Astrocyte (in vitro differentiated cells and primary cell): ENCODE data around the gene VEPH1. TPM values are rescaled to one million over a fixed set of nuclear protein-coding genes. Genes with fewer than 3 reads are reported as not detected.

Experiments used
- DNase-seq: peaks from one replicate; pipeline ENCODE4 v3.0.0-alpha.2; 2010; ENCODE audit warnings: low read depth
- FAIRE-seq: peaks from 2 replicates; lab custom pipeline; 2011; peaks lifted over from hg19 to GRCh38; lab: Jason Lieb, UNC
- H2AFZ ChIP-seq: 2 replicates; pipeline ENCODE4 v1.6.0; 2012; ENCODE audit warnings: low read depth, low read length, inconsistent platforms
- H3K27ac ChIP-seq: 2 replicates; pipeline ENCODE4 v1.5.1; 2011; ENCODE audit warnings: low read depth, low read length, inconsistent platforms
- H3K27me3 ChIP-seq: 2 replicates; pipeline ENCODE4 v1.6.0; 2011; ENCODE audit warnings: low read length, inconsistent platforms; ENCODE audit not compliant: insufficient read depth
- H3K36me3 ChIP-seq: 2 replicates; pipeline ENCODE4 v1.5.1; 2011; ENCODE audit warnings: low read length, inconsistent platforms; ENCODE audit not compliant: insufficient read depth
- H3K4me1 ChIP-seq: 2 replicates; pipeline ENCODE4 v1.5.1; 2011; ENCODE audit warnings: low read length, inconsistent platforms; ENCODE audit not compliant: insufficient read depth
- H3K4me2 ChIP-seq: 2 replicates; pipeline ENCODE4 v1.6.0; 2012; ENCODE audit warnings: low read length, inconsistent platforms
- H3K4me3 ChIP-seq: 2 replicates; pipeline ENCODE4 v1.5.1; 2011; ENCODE audit warnings: low read depth, mild to moderate bottlenecking, low read length, inconsistent platforms; ENCODE audit not compliant: insufficient read depth
- H3K79me2 ChIP-seq: 2 replicates; pipeline ENCODE4 v1.6.0; 2012; ENCODE audit warnings: mild to moderate bottlenecking, low read length, inconsistent platforms; ENCODE audit not compliant: insufficient read depth
- H3K9ac ChIP-seq: 2 replicates; pipeline ENCODE4 v1.6.0; 2012; ENCODE audit warnings: mild to moderate bottlenecking, low read length, inconsistent platforms
- H3K9me3 ChIP-seq: 2 replicates; pipeline ENCODE4 v1.5.1; 2012; ENCODE audit warnings: low read depth, mild to moderate bottlenecking, low read length, inconsistent platforms; ENCODE audit not compliant: insufficient read depth
- H4K20me1 ChIP-seq: 2 replicates; pipeline ENCODE4 v1.6.0; 2012; ENCODE audit warnings: low read length, inconsistent platforms; ENCODE audit not compliant: insufficient read depth
- H3K27ac Mint-ChIP-seq: one replicate; pipeline ENCODE4 v1.8.0; 2021; ENCODE audit warnings: mild to moderate bottlenecking, mixed read lengths; ENCODE audit not compliant: unreplicated experiment
- H3K27me3 Mint-ChIP-seq: one replicate; pipeline ENCODE4 v1.8.0; 2021; ENCODE audit warnings: low read depth, mixed read lengths; ENCODE audit not compliant: unreplicated experiment
- H3K36me3 Mint-ChIP-seq: one replicate; pipeline ENCODE4 v1.8.0; 2021; ENCODE audit warnings: low read depth, mixed read lengths; ENCODE audit not compliant: unreplicated experiment
- H3K4me1 Mint-ChIP-seq: one replicate; pipeline ENCODE4 v1.8.0; 2021; ENCODE audit warnings: low read depth, mixed read lengths; ENCODE audit not compliant: unreplicated experiment
- H3K4me3 Mint-ChIP-seq: one replicate; pipeline ENCODE4 v1.8.0; 2021; ENCODE audit warnings: mild to moderate bottlenecking, moderate library complexity, mixed read lengths; ENCODE audit not compliant: unreplicated experiment
- H3K9me3 Mint-ChIP-seq: one replicate; pipeline ENCODE4 v1.8.0; 2021; ENCODE audit warnings: mild to moderate bottlenecking, mixed read lengths; ENCODE audit not compliant: unreplicated experiment
- CTCF ChIP-seq: IDR thresholded peaks from 2 replicates; pipeline ENCODE4 v1.5.1; 2011; ENCODE audit warnings: low read depth, mild to moderate bottlenecking, inconsistent platforms, low read length, moderate library complexity; ENCODE audit not compliant: insufficient read depth
- EZH2 ChIP-seq: IDR thresholded peaks from 2 replicates; pipeline ENCODE4 v1.6.1; 2012; ENCODE audit warnings: mild to moderate bottlenecking, low read length, inconsistent platforms; ENCODE audit not compliant: insufficient read depth
- total RNA-seq: library from RNA; stranded (reverse); gene quantifications from 2 replicates; pipeline ENCODE4 v1.2.1, GENCODE V29; 2021

Gene VEPH1
- total RNA-seq, 1 donor from 2014 or later: 9.4 TPM

DNA sequence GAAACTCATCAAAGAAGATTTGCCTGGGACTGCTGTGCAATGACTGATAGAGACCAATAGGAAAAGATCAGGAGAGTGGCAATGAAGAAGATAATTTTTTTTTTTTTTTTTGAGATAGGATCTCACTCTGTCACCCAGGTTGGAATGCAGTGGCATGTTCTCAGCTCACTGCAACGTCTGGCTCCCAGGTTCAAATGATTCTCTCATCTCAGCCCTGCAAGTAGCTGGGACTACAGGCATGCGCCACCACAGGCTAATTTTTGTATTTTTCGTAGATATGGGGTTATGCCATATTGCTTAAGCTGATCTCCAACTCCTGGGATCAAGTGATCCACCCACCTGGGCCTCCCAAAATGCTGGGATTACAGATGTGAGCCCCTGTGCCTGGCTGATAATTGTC is 226.4 kb downstream of the VEPH1 start:
- H3K9me3 Mint-ChIP-seq: no peaks in the 10 kb centered on the region
- Histone ChIP-seq H3K27me3 (no peaks in the 10 kb centered on the region), H2AFZ (no peak overlapping the region), H3K4me2 (no peak overlapping the region), H3K27ac (no peak overlapping the region), H3K9me3 (no peaks in the 10 kb centered on the region), H4K20me1 (no peaks in the 10 kb centered on the region), H3K79me2 (no peaks in the 10 kb centered on the region), H3K4me1 (no peaks in the 10 kb centered on the region), H3K36me3 (no peaks in the 10 kb centered on the region), H3K4me3 (no peak overlapping the region), H3K9ac (no peak overlapping the region)
- no peak overlapping the region for H3K27ac Mint-ChIP-seq
- TF ChIP-seq EZH2 (no peak), CTCF (no peak)
- FAIRE-seq: no peak
- DNase-seq: no peak
- H3K27me3 Mint-ChIP-seq: no peaks in the 10 kb centered on the region
- no peaks in the 10 kb centered on the region for H3K36me3 Mint-ChIP-seq
- H3K4me1 Mint-ChIP-seq: no peaks in the 10 kb centered on the region
- no peak overlapping the region for H3K4me3 Mint-ChIP-seq

GRCh38 chr3:157275832-157276231 is 227.4 kb downstream of the VEPH1 start:
- no peaks in the 10 kb centered on the region for H3K36me3 ChIP-seq
- FAIRE-seq: no peak
- no peak overlapping the region for H2AFZ ChIP-seq
- no peak overlapping the region for H3K9ac ChIP-seq
- no peak for DNase-seq
- no peaks in the 10 kb centered on the region for H4K20me1 ChIP-seq
- Mint-ChIP-seq H3K27ac (no peak overlapping the region), H3K4me3 (no peak overlapping the region), H3K27me3 (no peaks in the 10 kb centered on the region), H3K9me3 (no peaks in the 10 kb centered on the region), H3K4me1 (no peaks in the 10 kb centered on the region), H3K36me3 (no peaks in the 10 kb centered on the region)
- no peaks in the 10 kb centered on the region for H3K4me1 ChIP-seq
- no peaks in the 10 kb centered on the region for H3K9me3 ChIP-seq
- no peak overlapping the region for H3K27ac ChIP-seq
- no peak overlapping the region for H3K4me2 ChIP-seq
- no peaks in the 10 kb centered on the region for H3K27me3 ChIP-seq
- no peak overlapping the region for H3K4me3 ChIP-seq
- no peaks in the 10 kb centered on the region for H3K79me2 ChIP-seq
- no peak for TF ChIP-seq EZH2
- no peak for TF ChIP-seq CTCF

DNA sequence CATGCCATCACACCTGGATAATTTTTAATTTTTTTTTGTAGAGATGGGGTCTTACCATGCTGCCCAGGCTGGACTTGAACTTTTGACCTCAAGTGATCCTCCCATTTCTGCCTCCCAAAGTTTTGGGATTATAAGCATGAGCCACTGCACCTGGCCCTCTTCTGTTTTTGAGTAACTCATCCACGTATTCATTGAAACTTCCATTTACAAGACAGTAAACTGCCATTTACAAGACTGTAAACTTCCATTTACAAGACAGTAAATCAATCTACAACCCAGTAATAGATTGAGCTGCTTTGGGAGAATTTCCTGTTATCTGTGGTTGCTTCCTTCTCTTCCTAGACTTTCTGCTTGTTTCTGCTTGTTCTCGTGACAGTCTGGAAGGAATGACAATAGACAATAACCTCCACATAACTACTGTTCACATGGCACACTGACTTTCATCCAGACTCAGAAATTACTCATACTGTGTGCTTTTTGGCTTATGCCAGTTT is 228.5 kb downstream of the VEPH1 start:
- Histone ChIP-seq H3K27ac (no peak overlapping the region), H3K4me2 (no peak overlapping the region)
- TF ChIP-seq CTCF (no peak), EZH2 (no peak)

More for the DNA sequence above, 228.5 kb downstream of the VEPH1 start:
- DNase-seq (no peak), FAIRE-seq (no peak)
- no peaks in the 10 kb centered on the region for H3K27me3 ChIP-seq
- H4K20me1 ChIP-seq: no peaks in the 10 kb centered on the region
- H3K79me2 ChIP-seq: no peaks in the 10 kb centered on the region
- H3K4me3 ChIP-seq: no peak overlapping the region
- Mint-ChIP-seq H3K9me3 (no peaks in the 10 kb centered on the region), H3K27ac (no peak overlapping the region), H3K36me3 (no peaks in the 10 kb centered on the region), H3K4me1 (no peaks in the 10 kb centered on the region), H3K27me3 (no peaks in the 10 kb centered on the region), H3K4me3 (no peak overlapping the region)
- no peaks in the 10 kb centered on the region for H3K4me1 ChIP-seq
- no peak overlapping the region for H2AFZ ChIP-seq
- H3K36me3 ChIP-seq: no peaks in the 10 kb centered on the region
- H3K9me3 ChIP-seq: no peaks in the 10 kb centered on the region
- no peak overlapping the region for H3K9ac ChIP-seq
